ENCODE results near the gene TANC1.

Gene TANC1

DNA sequence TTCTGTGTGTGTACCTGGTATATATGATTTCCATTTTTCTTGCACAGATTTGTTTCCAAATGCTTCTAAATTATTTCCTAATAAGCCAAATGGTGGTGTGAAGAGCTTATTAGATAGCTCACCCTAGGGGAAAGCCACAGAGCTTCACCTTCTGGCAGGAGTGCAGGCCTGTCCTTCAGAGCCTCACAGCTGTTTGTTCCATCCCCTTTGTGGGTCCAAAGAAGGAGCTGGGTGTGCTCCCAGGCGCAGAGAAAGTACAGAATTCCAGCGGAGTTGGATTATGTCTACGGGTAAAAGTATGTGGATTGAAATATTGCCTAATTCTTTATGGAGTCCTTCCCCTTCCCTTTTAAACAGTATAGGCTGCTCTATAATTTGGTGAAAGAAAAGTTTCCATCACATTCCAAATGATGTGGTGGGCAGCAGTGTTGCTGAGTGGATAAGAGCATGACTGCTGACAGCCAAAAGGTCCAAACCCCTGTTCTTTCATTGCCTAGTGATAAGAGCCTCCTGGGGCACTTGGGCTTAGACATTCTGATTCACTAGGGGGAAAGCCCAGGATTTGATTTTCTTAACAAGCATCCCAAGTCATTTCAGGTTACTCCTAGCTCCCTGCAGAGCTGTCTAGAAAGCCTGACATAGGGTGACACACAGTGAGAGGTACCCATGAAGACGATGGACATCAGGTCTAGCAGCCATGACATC is 231.5 kb downstream of the TANC1 start:
- TF ChIP-seq, protein P1, sequence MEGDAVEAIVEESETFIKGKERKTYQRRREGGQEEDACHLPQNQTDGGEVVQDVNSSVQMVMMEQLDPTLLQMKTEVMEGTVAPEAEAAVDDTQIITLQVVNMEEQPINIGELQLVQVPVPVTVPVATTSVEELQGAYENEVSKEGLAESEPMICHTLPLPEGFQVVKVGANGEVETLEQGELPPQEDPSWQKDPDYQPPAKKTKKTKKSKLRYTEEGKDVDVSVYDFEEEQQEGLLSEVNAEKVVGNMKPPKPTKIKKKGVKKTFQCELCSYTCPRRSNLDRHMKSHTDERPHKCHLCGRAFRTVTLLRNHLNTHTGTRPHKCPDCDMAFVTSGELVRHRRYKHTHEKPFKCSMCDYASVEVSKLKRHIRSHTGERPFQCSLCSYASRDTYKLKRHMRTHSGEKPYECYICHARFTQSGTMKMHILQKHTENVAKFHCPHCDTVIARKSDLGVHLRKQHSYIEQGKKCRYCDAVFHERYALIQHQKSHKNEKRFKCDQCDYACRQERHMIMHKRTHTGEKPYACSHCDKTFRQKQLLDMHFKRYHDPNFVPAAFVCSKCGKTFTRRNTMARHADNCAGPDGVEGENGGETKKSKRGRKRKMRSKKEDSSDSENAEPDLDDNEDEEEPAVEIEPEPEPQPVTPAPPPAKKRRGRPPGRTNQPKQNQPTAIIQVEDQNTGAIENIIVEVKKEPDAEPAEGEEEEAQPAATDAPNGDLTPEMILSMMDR (IDR thresholded peaks at IDR 0.05): no peak

DNA sequence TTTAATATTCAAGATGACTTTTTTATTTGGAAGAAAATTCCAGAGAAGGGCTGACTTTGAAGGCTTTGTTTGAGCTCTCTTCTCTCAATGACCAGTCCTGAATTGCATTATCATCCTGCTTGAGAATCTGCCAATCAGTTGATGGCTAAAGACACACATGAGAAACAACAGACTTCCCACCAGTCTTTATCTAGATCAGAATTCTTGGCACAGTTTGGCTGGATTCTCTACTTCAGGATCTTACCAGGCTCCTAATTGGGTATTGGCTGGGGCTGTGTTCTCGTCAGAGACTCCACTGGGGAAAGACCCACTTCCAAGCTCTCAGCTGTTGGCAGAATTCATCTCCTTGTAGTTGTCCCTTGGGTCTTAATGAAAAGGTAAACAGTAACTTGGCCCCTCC is 232.1 kb downstream of the TANC1 start:
- TF ChIP-seq, protein P1 (IDR thresholded peaks at IDR 0.05): no peak

- TF ChIP-seq, protein P1 (IDR thresholded peaks at IDR 0.05): no peak
These were observed 233.1 kb downstream of the TANC1 start for GRCh38 chr2:159201360-159202063.

- TF ChIP-seq, protein P1 (IDR thresholded peaks at IDR 0.05): no peak
These were observed 234.2 kb downstream of the TANC1 start for GRCh38 chr2:159202568-159203071.

DNA sequence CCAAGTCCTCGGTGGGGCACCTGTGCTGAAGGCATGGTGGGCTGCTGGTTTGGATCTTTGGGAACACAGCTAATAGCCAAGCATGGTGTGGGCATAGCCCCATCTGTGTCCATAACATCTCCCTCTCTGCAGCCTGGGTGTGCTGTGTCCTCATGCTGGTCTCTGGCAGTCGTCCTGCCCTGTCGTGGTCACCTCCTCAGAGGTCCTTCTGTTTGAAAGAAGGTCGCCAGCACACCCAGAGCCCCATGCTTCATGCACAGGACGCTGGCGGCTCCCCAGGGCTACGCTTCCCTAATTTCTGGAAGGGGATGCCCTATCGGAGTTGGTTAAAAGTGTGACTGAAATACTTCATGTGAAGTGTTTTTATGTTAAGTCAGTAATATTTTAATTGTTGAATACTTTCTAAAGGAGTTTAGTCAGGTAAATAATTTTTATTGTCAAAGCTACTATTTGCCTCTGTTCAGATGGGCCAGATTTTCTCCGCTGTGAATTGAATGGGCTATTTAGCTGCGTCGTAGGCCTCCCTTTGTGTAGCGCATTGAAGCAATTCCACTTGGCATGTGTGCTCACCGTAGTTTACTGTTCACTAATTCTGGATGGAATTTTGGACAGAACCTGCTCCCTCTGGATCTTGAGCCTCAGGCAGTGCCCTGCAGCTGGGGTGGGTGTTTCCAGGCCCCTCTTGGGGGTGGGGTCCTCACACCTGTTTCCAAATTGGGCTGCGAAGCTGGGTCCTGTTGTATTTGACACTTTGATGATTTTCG is 236.1 kb downstream of the TANC1 start:
- TF ChIP-seq, protein P1 (IDR thresholded peaks at IDR 0.05): no peak

GRCh38 chr2:159206736-159207380 is 238.4 kb downstream of the TANC1 start:
- TF ChIP-seq, protein P1 (IDR thresholded peaks at IDR 0.05): no peak

GRCh38 chr2:159208438-159208837 is 240.0 kb downstream of the TANC1 start:
- TF ChIP-seq, protein P1 (IDR thresholded peaks at IDR 0.05): no peak
